NCI-H2107 treated with DMSO at 0.1 percent for 48 hours (cell line): ENCODE measurements around the gene SDCCAG8.
A peak's percentile ranks its signal among the peaks of the same experiment; 100 is the strongest.
"Not testable (repeated sequence)": the region's sequence is repeated elsewhere in the genome, so short reads cannot be mapped to it uniquely, and the experiment has no call there.

Experiments used
- DNase-seq: peaks from one replicate; lab custom pipeline; 2025; ENCODE audit not compliant: unreplicated experiment; lab: John Stamatoyannopoulos, UW

SDCCAG8 gene

DNA sequence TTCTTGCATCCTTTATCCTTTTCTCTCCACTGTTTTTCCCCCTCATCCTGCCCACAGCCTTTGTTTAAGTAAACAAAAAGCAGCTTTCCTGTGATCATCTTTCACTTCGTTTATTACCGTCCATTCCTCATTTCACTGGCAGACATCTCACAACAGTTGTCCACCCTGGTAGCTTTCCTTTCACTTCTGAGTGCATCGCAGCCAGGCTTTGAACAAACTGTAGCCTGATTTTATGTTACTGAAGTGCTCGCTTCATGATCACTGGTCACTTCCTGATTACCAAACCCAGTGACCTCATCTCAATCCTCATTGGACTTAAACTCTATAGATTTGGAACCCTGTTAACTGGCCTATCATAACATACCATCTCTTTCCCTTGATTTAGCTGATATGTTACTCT lies 67.7 kb downstream of the SDCCAG8 start:
- no peak for DNase-seq

DNA sequence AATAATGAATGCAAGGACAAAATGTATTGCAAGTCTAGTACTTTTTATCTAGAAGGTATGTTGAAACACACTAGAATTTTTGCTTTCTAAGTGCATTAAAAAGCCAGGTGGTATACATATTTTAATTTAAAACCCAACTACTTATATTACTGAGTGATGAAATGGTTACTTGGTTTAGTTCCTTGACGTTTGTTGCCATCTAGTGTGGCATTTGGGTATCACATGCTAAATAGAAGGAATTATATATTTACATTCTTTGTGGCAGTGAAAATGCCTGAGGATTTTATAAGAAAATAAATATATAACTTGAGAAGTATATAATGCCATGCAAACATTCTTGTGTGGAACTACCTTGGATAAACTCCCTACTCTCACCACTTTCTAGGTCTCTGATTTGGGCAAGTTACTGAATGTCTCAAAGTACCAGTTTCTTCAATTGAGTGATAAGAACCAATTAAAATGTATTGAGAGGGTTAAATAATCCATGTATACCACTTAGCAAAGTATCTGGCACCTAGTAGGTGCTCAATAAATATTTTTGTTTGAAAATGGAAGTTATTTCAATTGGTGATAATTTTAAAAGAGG lies 69.6 kb downstream of the SDCCAG8 start:
- peak; percentile 64 for DNase-seq

GRCh38 chr1:243332440-243332839 lies 76.6 kb downstream of the SDCCAG8 start:
- DNase-seq: no peak

- no peak for DNase-seq
Observed at GRCh38 chr1:243335292-243335691, 79.5 kb downstream of the SDCCAG8 start.

GRCh38 chr1:243336163-243336562 lies 80.3 kb downstream of the SDCCAG8 start:
- peak; percentile 21 for DNase-seq

DNA sequence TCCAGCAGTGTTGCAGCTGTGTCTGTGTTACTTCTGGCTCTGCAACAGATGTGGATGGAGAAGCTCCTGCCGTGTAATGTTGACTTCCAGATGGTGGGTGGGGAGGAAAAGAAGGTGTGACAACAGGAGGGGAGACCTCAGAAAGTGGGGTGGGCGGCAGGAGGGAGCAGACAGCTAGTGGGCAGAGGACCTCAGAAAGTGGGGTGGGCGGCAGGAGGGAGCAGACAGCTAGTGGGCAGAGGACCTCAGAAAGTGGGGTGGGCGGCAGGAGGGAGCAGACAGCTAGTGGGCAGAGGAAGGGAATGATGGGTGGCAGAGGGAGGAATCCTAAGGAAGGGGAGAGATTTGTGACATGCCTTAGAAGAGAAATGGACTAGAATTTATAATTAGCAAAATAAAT lies 83.0 kb downstream of the SDCCAG8 start:
- DNase-seq: not testable (repeated sequence)

DNA sequence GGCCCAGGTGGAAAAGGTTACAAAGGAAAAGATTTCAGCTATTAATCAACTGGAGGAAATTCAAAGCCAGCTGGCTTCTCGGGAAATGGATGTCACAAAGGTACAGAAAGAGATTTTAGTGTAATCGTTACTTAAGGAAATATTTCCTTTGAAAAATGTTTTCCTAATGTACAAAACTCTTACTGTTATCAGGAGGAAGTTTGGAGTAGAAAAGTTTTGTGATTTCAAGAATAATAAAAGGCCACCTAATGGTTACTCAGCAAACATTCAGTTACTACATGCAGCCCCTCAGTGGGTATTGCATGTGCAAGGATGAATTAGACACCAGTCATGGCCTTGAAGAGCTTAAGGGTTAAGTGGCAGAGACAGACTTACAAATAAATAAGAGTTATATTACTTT lies 85.2 kb downstream of the SDCCAG8 start:
- no peak for DNase-seq

DNA sequence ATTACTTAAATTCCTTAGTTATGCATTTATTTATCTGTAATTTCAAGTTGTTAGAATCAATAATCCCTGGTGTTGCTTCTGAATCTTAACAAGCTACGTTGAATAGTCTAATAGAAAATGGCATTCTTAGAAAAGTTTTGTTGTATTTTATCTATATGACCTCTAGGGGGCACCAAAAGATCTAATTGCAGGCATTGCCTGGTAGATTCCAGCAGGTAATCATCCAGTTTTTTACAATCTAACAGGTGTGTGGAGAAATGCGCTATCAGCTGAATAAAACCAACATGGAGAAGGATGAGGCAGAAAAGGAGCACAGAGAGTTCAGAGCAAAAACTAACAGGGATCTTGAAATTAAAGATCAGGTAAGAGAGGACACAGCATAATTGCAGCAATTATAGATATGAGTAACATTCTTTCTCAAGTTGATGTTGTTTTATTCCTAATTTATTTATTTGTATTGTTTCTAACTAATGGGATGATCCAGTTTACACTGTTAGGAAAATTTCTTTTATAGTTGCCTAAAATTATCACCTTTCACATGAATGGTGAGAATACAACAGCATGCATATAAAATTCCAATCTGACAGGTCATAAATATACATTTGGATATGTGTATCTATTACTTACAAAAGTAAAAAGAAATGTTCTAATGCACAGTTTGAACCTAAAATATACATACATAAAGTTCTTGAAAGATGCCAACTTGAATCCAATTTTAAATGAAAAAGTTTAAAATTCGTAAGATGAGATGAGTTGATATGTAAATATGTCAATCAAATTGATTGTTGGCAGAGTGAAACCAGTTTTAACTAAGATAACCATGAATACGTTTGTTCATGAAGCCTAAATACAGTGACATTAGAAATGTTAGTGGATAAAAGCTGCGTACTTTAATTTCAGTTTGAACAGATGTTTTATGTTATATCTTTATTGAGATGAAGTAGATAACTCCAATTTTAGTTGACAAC lies 88.4 kb downstream of the SDCCAG8 start:
- DNase-seq: peak; percentile 86

GRCh38 chr1:243345205-243345604 lies 89.4 kb downstream of the SDCCAG8 start:
- DNase-seq: no peak

GRCh38 chr1:243346016-243346415 lies 90.2 kb downstream of the SDCCAG8 start:
- no peak for DNase-seq

DNA sequence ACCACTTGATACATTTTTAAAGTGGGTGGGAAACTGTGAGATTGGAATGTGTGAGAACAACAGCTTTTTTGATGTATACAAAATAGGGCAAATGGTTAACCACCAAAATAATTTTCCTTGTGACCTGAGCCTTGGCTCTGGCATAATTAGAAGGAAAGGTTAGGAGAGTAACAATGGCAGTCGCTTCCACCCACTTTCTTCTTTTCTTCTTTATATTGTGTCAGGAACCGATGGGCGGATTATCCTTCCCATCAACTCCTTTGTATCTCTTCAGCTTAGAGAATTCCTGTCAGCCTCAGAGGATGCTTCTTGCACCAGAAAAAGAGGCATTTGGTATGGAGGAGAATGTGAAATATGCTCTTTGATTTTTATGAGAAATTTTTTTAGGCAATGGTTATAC lies 90.6 kb downstream of the SDCCAG8 start:
- DNase-seq: no peak

DNA sequence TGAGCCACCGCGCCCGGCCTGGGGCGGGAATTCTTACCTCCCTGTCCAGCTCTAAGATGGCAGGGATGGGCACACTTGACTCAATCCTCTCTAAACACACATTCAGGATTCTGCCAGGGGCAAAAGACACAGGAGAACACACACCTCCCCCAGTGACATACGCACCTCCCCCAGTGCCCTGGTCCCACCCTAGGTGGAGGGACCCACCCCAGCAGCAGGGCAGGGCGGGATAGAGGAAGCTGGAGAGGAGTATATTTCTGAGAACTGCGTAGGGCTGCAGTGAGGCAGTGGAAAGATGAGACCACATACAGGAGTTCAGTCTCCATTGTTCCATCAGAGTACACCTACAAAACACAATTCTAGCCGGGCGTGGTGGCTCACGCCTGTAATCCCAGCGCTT lies 92.5 kb downstream of the SDCCAG8 start:
- DNase-seq: no peak

DNA sequence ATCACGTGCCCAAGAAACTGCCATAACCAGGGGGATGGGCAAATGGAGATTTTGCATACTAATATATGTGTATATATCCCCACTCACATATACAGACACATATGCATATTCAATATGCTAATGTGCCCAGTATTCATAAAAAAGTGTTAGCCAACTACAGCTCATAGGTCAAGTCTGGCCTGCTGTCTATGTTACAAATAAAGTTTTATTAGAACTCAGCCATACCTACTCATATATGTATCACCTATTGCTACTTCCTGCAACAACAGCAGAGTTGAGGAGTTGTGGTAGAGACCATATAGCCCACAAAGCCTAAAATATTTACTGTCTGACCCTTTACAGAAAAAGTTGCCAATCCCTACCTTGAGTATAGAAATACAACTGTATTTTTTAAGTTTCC lies 93.3 kb downstream of the SDCCAG8 start:
- DNase-seq: no peak

- no peak for DNase-seq
Observed at GRCh38 chr1:243351337-243351736, 95.5 kb downstream of the SDCCAG8 start.

GRCh38 chr1:243354511-243355153 lies 98.8 kb downstream of the SDCCAG8 start:
- no peak for DNase-seq

GRCh38 chr1:243363832-243364231 lies 108.0 kb downstream of the SDCCAG8 start:
- DNase-seq: no peak

- no peak for DNase-seq
Observed at GRCh38 chr1:243364330-243364729, 108.5 kb downstream of the SDCCAG8 start.

DNA sequence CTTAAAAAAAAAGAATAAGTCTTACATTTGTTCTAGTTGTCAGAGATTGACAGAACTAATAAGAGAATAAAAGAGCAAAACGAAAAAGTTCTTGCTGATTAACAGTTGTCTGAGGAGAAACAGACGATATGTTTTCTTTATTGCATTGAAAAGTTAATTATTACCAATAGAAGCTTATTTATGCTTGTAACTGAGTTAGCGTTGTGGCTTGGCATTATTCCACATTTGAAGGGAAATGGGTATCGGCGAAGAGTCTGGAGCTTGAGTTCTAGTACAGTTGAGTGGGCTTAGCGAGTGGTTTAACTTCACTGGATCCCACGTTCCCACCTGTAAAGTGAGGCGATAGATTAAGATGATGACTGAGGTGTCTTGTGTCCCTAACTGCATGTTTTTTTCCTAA lies 109.0 kb downstream of the SDCCAG8 start:
- no peak for DNase-seq

DNA sequence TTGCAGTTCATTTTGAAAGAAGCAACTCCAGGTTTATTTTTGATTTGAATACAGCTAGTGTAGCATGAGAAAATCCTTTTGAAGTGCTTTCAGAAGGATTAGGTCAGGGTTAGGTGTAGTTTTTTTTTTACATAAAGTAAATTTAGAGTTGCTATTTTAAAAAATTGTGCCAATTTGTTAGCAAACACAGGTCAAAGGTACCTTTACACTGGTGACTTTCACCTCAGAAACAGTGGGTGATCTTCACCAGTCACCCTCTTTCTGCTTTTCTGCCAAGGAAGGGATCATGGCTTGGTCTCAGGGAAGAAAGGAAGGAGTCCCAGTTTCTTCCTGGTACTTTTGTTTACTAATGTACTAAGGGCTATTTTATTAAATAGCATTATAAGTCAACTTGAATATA lies 111.5 kb downstream of the SDCCAG8 start:
- no peak for DNase-seq

GRCh38 chr1:243374412-243374811 lies 118.6 kb downstream of the SDCCAG8 start:
- DNase-seq: no peak

DNA sequence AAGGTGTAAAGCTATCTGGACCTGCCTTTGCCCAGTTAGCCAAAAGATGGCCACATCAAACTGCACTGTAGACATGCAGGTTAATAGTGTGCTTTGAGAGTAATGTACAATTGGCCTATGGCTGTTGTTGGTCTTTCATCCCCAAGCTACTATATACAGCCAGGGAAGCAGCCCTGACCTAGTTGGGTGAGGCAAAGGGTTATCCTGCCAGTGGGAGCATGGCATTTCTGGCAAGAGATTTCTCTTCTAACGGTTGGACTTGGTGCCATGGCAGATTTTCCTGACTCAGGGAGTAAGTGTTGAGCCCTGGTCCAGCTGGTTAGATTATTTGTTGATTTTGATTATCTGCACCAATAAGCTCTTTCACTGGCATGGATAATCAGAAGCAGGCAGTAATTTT lies 119.8 kb downstream of the SDCCAG8 start:
- DNase-seq: no peak

DNA sequence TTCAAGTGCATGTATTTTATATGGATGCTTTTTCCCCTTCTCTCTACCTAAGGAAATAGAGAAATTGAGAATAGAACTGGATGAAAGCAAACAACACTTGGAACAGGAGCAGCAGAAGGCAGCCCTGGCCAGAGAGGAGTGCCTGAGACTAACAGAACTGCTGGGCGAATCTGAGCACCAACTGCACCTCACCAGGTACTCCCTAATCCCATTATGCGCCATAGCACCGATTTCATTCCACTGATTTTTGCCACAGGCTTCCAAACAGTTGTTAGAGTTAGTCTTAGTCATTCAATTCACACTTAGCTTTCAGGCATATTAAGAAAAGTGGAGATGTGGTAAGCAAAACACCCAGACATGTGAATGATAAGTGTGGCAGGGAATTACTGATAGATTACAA lies 122.8 kb downstream of the SDCCAG8 start:
- DNase-seq: no peak
